GM12872 (cell line): Measurements from ENCODE around the gene EFL1.

Source experiments
- TF ChIP-seq, protein P1 (sequence below): IDR thresholded peaks from 3 replicates; pipeline ENCODE4 v1.5.1; 2011; ENCODE audit warnings: low read depth, mild to moderate bottlenecking, low read length, moderate library complexity; ENCODE audit not compliant: insufficient read depth

Gene EFL1

DNA sequence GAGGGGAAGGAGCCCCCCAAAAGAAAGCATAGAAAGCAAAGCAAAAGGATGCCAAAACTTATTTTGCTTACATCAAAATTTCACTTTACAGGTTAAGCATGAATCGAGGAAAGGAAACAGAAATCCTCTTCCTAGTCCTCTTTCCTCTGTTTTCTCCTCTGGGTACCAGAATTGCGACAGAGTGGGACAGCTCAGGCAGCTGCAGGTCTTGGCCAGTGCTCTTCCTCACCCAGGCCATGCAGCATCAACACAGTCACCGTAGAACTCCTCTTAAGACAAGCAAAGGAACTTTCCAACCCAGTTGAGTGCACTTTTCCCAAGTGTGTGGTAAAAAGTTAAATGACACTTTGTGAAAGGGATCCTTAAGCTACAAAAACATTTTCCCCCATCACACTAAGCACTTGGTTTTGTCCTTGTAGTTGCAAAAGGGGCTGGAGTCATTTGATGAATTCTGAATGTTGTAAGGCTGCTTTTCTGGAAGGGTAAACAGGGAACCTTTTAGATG is 170.8 kb downstream of the EFL1 start:
- TF ChIP-seq, protein P1, sequence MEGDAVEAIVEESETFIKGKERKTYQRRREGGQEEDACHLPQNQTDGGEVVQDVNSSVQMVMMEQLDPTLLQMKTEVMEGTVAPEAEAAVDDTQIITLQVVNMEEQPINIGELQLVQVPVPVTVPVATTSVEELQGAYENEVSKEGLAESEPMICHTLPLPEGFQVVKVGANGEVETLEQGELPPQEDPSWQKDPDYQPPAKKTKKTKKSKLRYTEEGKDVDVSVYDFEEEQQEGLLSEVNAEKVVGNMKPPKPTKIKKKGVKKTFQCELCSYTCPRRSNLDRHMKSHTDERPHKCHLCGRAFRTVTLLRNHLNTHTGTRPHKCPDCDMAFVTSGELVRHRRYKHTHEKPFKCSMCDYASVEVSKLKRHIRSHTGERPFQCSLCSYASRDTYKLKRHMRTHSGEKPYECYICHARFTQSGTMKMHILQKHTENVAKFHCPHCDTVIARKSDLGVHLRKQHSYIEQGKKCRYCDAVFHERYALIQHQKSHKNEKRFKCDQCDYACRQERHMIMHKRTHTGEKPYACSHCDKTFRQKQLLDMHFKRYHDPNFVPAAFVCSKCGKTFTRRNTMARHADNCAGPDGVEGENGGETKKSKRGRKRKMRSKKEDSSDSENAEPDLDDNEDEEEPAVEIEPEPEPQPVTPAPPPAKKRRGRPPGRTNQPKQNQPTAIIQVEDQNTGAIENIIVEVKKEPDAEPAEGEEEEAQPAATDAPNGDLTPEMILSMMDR: no peak

DNA sequence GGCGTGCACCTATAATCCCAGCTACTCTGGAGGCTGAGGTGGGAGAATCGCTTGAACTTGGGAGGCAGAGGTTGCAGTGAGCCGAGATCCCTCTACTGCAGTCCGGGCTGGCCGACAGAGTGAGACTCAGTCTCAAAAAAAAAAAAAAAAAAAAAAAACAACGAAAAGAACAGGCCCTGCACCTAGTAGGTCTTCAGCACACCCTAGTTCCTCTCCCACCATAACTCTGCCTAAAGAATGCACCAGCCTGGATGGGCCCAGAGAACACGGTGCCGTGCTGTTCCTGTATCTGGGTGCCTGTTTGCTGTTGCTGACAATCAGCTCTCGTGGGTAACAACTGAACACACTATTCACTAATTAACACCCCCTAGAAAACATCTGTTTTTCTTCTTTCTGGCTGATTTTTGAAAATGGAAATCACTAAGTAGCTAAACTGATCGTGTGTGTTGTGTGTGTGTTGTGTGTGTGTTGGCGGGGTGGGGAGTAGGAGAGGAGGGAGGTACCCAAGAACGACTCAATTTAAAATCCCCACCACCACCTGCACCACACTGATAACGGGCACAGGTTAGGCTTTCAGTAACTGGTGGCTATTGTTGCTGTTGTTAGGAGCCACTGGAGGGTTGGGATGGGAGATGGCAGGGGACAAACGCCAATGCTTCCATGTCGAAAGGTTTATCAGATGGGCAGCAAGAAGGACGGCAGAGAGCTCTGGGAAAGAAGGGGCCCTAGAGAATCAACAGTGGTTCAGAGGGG is 176.1 kb downstream of the EFL1 start:
- TF ChIP-seq, protein P1: no peak

- TF ChIP-seq, protein P1: no peak
Observed at GRCh38 chr15:82081914-82082762, 180.4 kb downstream of the EFL1 start.

- TF ChIP-seq, protein P1: no peak
Observed at GRCh38 chr15:82080774-82081173, 181.8 kb downstream of the EFL1 start.
